HepG2 (cell line): Measurements from ENCODE around the gene CYP26B1. TPM values are rescaled to one million over a fixed set of nuclear protein-coding genes. Genes with fewer than 3 reads are reported as not detected.
A peak's percentile ranks its signal among the peaks of the same experiment; 100 is the strongest.

ENCODE experiments used
- ATF4 ChIP-seq, 2 experiments: fragments of 450-650 bp in 1 of 2; sonication (generic) in 1 of 2; formaldehyde crosslinking; IDR thresholded peaks; 2 replicates each; pipeline versions ENCODE4 v1.5.0 to v1.8.0; 2020 to 2022; ENCODE audit warnings: mild to moderate bottlenecking in 1 of 2, missing genetic modification reagents in 1 of 2
- ETV6 ChIP-seq: sonication (generic); formaldehyde crosslinking; conservative IDR thresholded peaks from 2 replicates; pipeline ENCODE4 v1.4.0; 2020; ENCODE audit warnings: missing genetic modification reagents
- HCFC1 ChIP-seq: fragments of 150-350 bp; IDR thresholded peaks from 2 replicates; pipeline ENCODE4 v1.6.1; 2014; ENCODE audit warnings: low read depth, low read length
- HHEX ChIP-seq: IDR thresholded peaks from 2 replicates; pipeline ENCODE4 v1.6.1; 2016; ENCODE audit warnings: control low read depth
- HINFP ChIP-seq: sonication (generic); formaldehyde crosslinking; IDR thresholded peaks from 2 replicates; pipeline ENCODE4 v1.4.0; 2020; ENCODE audit warnings: low read depth, mild to moderate bottlenecking, missing genetic modification reagents
- HOXA3 ChIP-seq: sonication (generic); formaldehyde crosslinking; IDR thresholded peaks from 2 replicates; pipeline ENCODE4 v1.5.0; 2020; ENCODE audit warnings: missing genetic modification reagents
- KLF9 ChIP-seq: IDR thresholded peaks from 2 replicates; pipeline ENCODE4 v1.6.1; 2016; ENCODE audit warnings: low read depth
- PHF20 ChIP-seq: sonication (generic); formaldehyde crosslinking; IDR thresholded peaks from 2 replicates; pipeline ENCODE4 v1.5.0; 2020; ENCODE audit warnings: mild to moderate bottlenecking, missing genetic modification reagents
- SALL2 ChIP-seq: sonication (generic); formaldehyde crosslinking; IDR thresholded peaks from 2 replicates; pipeline ENCODE4 v1.8.1; 2023; ENCODE audit warnings: mild to moderate bottlenecking, missing genetic modification reagents, inconsistent platforms
- TAF15 ChIP-seq: fragments of 200-400 bp; formaldehyde crosslinking; IDR thresholded peaks from one replicate; pipeline ENCODE4 v1.6.1; 2018; ENCODE audit warnings: mild to moderate bottlenecking, low read depth, low read length; ENCODE audit not compliant: poor library complexity, severe bottlenecking
- ZBTB1 ChIP-seq: sonication (generic); formaldehyde crosslinking; IDR thresholded peaks from 2 replicates; pipeline ENCODE4 v1.4.0; 2020; ENCODE audit warnings: missing genetic modification reagents, borderline replicate concordance
- ZFP37 ChIP-seq: sonication (generic); formaldehyde crosslinking; IDR thresholded peaks from 2 replicates; pipeline ENCODE4 v1.4.0; 2020; ENCODE audit warnings: missing genetic modification reagents, borderline replicate concordance
- ZFP62 ChIP-seq: sonication (generic); formaldehyde crosslinking; IDR thresholded peaks from 2 replicates; pipeline ENCODE4 v1.4.0; 2020; ENCODE audit warnings: missing genetic modification reagents
- ZFP90 ChIP-seq: sonication (generic); formaldehyde crosslinking; IDR thresholded peaks from 2 replicates; pipeline ENCODE4 v1.8.0; 2022; ENCODE audit warnings: missing genetic modification reagents, mild to moderate bottlenecking, inconsistent platforms, borderline replicate concordance
- ZMYM3 ChIP-seq: sonication (generic); formaldehyde crosslinking; IDR thresholded peaks from 2 replicates; pipeline ENCODE4 v1.5.1; 2020; ENCODE audit warnings: mild to moderate bottlenecking, missing genetic modification reagents
- ZNF333 ChIP-seq: sonication (generic); formaldehyde crosslinking; IDR thresholded peaks from 2 replicates; pipeline ENCODE4 v1.4.0; 2020; ENCODE audit warnings: mild to moderate bottlenecking, missing genetic modification reagents, borderline replicate concordance
- ZNF430 ChIP-seq: sonication (generic); formaldehyde crosslinking; IDR thresholded peaks from 2 replicates; pipeline ENCODE4 v1.9.0; 2021; ENCODE audit warnings: mild to moderate bottlenecking, missing genetic modification reagents
- ZNF460 ChIP-seq: sonication (generic); formaldehyde crosslinking; IDR thresholded peaks from 2 replicates; pipeline ENCODE4 v1.5.1; 2020; ENCODE audit warnings: missing genetic modification reagents, mild to moderate bottlenecking, borderline replicate concordance
- ZNF501 ChIP-seq: sonication (generic); formaldehyde crosslinking; IDR thresholded peaks from 2 replicates; pipeline ENCODE4 v1.5.1; 2020; ENCODE audit warnings: mild to moderate bottlenecking, moderate library complexity, missing genetic modification reagents
- ZNF724P ChIP-seq: sonication (generic); formaldehyde crosslinking; IDR thresholded peaks from 2 replicates; pipeline ENCODE4 v1.8.0; 2022; ENCODE audit warnings: missing genetic modification reagents, borderline replicate concordance
- polyA plus RNA-seq, 8 experiments: library from polyadenylated mRNA; depleted of rRNA in 3 of 8; stranded (reverse) in 7 of 8; unstranded in 1 of 8; fragments of >200 nt; fragmentation: Illumina TruSeq in 4 of 8; extraction: Trizol in 4 of 8; gene quantifications; 2 replicates each; pipeline versions ENCODE4 v1.2.1 to v1.2.3, GENCODE V29; 2011 to 2016; ENCODE audit warnings: low read depth in 4 of 8, missing spikeins in 1 of 8, mixed read lengths in 1 of 8; ENCODE audit not compliant: insufficient read depth in 1 of 8
- total RNA-seq, 5 experiments: library from RNA; depleted of rRNA; stranded (reverse); fragments of >200 nt; fragmentation: Illumina TruSeq; extraction: Trizol; gene quantifications; 2 replicates each; pipeline ENCODE4 v1.2.3, GENCODE V29; 2016; ENCODE audit warnings: low read depth in 1 of 5
- TF ChIP-seq, protein P1 (sequence below): IDR thresholded peaks from 2 replicates; pipeline ENCODE4 v1.6.1; 2016; ENCODE audit warnings: low read depth, borderline replicate concordance
- TF ChIP-seq, protein P2 (sequence below): sonication (generic); formaldehyde crosslinking; IDR thresholded peaks from 2 replicates; pipeline ENCODE4 v1.4.0; 2020; ENCODE audit warnings: mild to moderate bottlenecking, missing genetic modification reagents
- TF ChIP-seq, protein P3 (sequence below): IDR thresholded peaks from 2 replicates; pipeline ENCODE4 v1.6.1; 2018; ENCODE audit warnings: missing genetic modification reagents

CYP26B1 gene
- total and polyA plus RNA-seq, 2 of the 13 experiments (the other 11 are each of a cell fraction or from before 2014, with no cell fraction given): 0.05 to 0.07 TPM

- TF ChIP-seq ZNF501 (CRISPR knock-in tag) (no peak), ZNF333 (CRISPR knock-in tag) (no peak; the same call in 1 of the 2 replicates), ZFP37 (CRISPR knock-in tag) (no peak), ZMYM3 (CRISPR knock-in tag) (no peak), HINFP (CRISPR knock-in tag) (no peak), ZFP90 (CRISPR knock-in tag) (no peak), SALL2 (CRISPR knock-in tag) (no peak), ETV6 (no peak), KLF9 (CRISPR knock-in tag) (no peak), HCFC1 (no peak), ZBTB1 (no peak), ZNF460 (CRISPR knock-in tag) (no peak), HOXA3 (peak; percentile 15; the same call in 1 of the 2 replicates), ZFP62 (CRISPR knock-in tag) (no peak), TAF15 (no peak), HHEX (CRISPR knock-in tag) (no peak), ATF4 (CRISPR knock-in tag; IDR thresholded peaks at IDR 0.05) (no peak), ZNF724P (CRISPR knock-in tag) (0 out of 2 replicates have a peak, but pooled peaks have one; percentile 59), ZNF430 (CRISPR knock-in tag) (no peak), PHF20 (CRISPR knock-in tag) (no peak)
- TF ChIP-seq, protein P1, sequence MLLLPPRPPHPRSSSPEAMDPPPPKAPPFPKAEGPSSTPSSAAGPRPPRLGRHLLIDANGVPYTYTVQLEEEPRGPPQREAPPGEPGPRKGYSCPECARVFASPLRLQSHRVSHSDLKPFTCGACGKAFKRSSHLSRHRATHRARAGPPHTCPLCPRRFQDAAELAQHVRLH: no peak
- TF ChIP-seq, protein P2, sequence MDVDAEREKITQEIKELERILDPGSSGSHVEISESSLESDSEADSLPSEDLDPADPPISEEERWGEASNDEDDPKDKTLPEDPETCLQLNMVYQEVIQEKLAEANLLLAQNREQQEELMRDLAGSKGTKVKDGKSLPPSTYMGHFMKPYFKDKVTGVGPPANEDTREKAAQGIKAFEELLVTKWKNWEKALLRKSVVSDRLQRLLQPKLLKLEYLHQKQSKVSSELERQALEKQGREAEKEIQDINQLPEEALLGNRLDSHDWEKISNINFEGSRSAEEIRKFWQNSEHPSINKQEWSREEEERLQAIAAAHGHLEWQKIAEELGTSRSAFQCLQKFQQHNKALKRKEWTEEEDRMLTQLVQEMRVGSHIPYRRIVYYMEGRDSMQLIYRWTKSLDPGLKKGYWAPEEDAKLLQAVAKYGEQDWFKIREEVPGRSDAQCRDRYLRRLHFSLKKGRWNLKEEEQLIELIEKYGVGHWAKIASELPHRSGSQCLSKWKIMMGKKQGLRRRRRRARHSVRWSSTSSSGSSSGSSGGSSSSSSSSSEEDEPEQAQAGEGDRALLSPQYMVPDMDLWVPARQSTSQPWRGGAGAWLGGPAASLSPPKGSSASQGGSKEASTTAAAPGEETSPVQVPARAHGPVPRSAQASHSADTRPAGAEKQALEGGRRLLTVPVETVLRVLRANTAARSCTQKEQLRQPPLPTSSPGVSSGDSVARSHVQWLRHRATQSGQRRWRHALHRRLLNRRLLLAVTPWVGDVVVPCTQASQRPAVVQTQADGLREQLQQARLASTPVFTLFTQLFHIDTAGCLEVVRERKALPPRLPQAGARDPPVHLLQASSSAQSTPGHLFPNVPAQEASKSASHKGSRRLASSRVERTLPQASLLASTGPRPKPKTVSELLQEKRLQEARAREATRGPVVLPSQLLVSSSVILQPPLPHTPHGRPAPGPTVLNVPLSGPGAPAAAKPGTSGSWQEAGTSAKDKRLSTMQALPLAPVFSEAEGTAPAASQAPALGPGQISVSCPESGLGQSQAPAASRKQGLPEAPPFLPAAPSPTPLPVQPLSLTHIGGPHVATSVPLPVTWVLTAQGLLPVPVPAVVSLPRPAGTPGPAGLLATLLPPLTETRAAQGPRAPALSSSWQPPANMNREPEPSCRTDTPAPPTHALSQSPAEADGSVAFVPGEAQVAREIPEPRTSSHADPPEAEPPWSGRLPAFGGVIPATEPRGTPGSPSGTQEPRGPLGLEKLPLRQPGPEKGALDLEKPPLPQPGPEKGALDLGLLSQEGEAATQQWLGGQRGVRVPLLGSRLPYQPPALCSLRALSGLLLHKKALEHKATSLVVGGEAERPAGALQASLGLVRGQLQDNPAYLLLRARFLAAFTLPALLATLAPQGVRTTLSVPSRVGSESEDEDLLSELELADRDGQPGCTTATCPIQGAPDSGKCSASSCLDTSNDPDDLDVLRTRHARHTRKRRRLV (CRISPR knock-in tag): no peak
- TF ChIP-seq, protein P3, sequence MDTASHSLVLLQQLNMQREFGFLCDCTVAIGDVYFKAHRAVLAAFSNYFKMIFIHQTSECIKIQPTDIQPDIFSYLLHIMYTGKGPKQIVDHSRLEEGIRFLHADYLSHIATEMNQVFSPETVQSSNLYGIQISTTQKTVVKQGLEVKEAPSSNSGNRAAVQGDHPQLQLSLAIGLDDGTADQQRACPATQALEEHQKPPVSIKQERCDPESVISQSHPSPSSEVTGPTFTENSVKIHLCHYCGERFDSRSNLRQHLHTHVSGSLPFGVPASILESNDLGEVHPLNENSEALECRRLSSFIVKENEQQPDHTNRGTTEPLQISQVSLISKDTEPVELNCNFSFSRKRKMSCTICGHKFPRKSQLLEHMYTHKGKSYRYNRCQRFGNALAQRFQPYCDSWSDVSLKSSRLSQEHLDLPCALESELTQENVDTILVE (CRISPR knock-in tag): no peak
Measured at GRCh38 chr2:72149556-72150156, 2.0 kb upstream of the CYP26B1 start (continued).
